ENCODE measurements around the gene NAGK.
"Not testable (repeated sequence)": the region's sequence is repeated elsewhere in the genome, so short reads cannot be mapped to it uniquely, and the experiment has no call there.

Gene NAGK

DNA sequence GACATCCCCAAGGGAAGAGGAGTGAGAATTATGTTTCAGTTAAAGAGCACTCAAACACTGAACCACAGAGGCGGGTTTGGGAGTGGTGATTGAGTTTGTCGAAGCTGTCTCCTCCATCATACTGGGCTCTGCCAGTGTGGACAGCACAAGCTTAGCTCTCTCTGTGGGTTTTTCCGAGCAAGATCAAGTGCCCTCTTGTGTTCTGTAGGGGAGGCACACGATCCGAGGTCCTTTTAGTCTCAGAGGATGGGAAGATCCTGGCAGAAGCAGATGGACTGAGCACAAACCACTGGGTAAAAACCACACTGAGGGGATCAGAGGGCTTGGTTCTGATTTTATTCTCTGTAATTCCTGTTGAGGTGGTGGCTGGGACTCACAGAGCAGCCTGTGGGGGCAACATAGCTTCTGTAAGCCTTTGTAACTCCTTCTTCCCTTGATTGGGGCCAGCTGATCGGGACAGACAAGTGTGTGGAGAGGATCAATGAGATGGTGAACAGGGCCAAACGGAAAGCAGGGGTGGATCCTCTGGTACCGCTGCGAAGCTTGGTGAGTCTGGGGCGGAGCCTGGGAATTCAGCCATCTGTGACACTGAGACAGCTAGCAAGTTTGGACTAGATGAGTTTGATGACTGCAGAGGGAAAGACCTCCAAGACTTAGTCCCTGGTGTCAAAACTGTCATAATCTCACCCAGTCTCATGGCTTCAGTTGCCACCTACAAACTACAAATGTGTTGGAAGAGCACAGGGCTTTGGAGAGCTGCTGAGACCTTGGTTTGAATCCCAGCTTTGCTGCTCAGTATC is 2.0 kb downstream of the NAGK start:
- DNase-seq = no peak

DNA sequence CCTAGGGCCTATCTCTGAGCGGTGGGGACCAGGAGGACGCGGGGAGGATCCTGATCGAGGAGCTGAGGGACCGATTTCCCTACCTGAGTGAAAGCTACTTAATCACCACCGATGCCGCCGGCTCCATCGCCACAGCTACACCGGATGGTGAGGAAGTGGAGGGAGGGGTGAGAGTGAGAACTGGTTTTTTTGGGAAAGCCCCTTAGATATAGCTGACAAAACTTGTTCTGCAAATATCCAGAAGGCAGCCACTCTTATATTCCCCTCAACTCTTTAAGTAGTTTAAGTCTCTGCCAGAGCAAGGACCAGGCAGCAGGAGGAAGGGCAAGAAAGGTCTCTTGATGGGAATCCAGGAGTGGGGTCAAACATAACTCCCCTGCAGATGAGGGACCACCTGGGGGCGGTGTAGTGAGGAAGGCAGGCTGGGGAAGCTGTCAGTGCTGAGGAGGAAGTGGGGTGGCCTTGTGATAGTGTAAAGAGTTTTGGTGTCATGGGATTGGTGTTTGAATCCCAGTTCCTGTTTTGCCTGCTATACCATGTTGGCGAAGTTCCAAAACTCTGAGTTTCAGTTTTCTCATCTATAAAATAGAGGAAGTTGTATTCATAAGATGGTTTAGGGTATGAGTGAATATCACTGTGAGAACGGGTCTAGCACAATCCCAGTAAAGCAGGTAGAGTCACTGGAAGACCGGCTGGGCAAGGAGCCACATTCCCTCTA is 3.4 kb downstream of the NAGK start:
- no peak for DNase-seq

DNA sequence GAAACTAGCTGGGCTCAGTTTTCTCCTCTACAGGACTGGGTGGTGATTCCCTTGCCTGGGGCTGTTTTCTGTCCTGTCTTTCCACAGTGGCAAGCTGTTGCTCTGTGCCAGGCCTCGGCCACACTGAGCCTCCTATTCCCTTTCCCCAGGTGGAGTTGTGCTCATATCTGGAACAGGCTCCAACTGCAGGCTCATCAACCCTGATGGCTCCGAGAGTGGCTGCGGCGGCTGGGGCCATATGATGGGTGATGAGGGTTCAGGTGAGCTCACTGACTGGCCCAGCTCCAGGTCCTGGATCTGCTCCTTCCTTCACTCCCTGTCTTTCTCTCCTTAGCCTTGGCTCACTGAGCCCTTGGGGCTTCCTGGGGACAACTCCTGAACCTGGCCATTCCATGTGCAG is 4.0 kb downstream of the NAGK start:
- no peak for DNase-seq

DNA sequence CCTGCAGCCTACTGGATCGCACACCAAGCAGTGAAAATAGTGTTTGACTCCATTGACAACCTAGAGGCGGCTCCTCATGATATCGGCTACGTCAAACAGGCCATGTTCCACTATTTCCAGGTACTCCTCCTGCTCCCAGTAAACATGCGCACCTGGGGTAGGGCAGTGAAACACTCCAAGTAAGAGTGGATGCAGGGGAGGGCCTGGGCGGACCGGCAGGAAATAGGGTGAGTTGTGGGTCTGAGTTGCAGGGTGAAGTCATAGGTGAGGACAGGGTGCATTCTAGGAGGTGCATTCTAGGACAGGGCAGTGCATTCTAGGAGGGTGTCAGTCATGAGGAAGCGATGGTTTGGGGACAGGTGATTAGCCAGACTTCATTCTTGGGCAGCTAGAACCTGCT is 5.0 kb downstream of the NAGK start:
- DNase-seq = no peak

DNA sequence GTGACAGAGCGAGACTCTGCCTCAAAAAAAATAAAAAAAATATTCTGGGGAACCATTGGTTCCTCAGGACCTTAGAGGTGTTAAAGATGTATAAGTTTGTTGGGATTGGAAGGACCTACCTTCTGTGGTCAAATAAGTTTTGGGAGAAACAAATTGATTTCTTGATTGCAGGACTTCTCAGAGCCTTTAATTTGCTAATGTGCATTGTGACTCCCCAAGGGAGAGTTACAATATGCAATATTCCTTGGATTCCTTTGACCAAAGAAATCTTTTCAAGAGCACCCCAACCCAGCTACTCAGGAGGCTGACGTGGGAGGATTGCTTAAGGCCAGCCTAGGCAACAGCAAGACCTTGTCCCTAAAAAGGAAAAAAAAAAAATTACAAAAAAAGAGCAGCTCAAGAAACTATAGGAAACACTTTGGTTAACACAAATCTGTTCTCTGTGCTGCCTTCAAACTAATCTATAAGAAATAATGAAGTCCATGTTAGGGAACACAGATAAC is 6.5 kb downstream of the NAGK start:
- no peak for DNase-seq

DNA sequence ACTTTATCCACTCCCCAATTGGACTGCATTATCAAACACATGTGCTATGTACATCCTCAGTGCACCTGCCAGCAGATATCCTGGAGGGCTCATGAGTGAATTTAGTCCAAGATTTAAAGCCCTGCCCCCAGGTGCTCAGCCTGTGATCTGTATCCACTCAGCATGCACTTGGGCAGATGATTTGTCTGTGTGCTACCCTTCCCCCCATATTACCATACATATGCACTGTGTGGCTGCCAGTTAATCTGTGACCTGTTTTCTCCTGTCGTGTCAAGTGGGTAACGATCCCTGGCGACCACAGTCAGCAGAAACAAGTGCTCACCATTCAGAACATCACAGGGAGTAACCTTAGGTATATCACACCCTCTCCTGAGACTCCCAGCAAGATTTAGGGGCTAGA is 10.2 kb downstream of the NAGK start:
- DNase-seq = peak; percentile 25

DNA sequence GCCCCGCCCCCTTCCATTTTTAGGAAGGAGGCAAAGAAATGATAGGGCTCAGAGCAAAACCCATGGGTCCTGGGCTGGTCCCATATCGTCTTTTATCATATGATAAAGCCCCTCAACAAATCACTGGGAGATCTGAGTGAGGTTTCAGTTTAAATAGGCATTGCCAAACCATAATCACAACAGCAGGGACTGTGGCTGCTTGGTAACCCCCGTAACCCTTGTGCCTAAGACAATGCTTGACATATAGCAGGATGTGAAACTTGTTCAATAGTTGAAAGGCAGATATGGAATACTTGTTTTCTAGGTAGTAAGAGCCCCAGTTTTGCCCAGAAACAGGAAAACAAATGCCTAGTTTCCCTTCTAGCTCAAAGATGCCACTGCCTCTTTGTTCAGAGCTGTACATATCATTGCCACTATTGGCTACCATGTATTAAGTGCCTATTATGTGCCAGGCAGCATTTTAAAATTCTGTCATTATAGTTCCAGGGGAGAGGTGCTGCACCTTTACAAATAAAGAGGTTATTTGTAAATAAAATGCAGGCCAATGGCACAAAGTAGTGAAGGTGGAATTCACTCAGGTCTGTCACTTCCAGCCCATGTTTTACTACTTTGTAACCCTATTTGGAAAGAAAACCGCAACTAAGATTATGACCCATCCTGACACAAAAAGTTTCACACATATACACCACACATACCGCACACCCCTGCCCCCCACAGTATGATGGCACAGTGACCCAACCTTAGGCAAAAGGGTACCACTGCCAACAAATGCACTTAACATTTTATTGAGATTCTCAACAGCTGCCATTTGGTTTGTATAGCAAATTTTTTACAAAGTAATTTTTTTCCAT is 14.2 kb downstream of the NAGK start:
- no peak for DNase-seq

DNA sequence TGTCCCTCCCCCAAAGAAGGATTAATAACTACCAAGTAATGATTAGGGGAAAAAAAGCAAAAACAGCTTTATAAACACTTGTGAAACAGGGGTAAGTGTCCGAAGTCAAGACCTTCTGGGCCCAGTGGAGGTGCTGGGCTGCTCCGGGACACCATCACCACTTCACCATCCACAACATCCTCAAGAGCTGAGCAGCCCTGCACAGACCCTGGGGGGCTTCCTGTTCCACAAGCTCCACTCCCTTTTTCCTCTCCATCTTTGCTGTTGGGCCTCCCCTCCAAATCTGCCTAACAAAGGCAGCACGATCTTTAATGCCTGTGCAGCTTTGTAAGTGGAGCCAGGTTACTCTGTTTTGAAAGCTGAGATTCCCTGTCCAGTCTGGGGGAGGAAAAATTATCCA is 14.8 kb downstream of the NAGK start:
- not testable (repeated sequence) for DNase-seq

DNA sequence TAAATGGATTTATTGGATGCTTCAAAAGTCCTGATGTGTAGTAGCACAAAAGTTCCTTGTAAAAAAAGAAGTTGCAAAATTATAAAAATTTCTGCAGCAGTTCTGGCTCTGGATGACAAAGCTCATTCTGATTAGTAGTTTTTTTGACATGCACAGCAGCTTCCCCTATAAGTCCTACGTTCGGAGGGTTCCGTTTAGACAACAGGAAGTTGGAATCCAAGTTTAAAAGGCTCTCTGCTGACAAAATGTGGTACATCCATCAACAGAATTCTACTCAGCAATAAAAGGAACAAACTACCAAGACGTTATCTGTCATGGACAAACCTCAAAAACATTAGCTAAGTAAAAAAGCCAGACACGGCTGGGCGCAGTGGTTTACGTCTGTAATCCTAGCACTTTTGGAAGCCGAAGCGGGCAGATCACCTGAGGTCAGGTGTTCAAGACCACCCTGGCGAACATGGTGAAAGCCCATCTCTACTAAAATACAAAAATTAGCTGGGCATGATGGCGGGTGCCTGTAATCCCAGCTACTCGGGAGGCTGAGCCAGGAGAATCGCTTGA is 15.4 kb downstream of the NAGK start:
- not testable (repeated sequence) for DNase-seq

DNA sequence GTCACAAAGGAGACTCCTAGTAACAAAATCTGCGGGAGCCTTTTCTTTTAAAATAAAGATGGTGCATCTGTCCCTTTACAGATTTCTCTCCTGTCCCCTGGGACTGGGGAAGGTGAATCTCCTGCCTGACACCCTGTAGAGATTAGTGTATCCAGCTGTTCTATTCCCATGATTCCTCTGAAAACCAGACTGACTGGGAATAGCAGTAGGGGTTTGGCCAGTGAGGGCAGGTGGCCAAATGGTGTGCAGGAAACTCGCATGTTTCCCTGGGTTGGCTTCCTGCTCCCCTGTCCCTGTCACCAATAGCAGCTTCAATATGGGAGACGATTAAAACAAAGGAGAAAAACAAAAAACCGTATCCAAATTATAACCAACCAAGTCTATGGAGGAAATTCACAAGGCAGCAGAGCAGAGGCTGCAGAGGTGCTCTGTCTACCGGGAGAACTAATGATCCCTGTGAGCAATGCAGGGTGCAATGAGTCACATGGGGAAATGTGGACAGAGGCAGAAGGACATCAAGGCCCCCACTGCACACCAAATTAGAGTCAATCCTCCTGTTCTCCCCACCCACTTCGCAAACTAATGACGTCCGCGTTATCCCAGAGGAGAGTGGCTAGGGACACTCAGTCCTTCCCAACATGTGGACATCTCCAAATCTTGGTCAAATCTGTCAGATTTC is 17.0 kb downstream of the NAGK start:
- not testable (repeated sequence) for DNase-seq

DNA sequence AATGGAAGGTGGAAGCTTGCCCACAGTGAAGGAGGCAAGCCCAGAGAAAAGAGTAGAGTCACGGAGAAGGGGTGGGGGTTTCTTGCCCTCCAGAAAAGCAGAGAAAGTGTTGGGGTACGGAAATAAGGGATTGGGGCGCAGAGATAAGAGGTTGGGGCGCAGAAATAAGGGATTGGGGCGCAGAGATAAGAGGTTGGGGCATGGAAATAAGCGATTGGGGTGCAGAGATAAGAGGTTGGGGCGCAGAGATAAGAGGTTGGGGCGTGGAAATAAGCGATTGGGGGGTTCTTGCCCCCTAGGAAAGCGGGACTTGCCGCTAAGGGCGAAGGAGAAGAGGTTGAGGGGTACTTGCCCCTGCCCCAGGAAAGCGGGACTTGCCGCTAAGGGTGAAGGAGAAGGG is 21.0 kb downstream of the NAGK start:
- not testable (repeated sequence) for DNase-seq

DNA sequence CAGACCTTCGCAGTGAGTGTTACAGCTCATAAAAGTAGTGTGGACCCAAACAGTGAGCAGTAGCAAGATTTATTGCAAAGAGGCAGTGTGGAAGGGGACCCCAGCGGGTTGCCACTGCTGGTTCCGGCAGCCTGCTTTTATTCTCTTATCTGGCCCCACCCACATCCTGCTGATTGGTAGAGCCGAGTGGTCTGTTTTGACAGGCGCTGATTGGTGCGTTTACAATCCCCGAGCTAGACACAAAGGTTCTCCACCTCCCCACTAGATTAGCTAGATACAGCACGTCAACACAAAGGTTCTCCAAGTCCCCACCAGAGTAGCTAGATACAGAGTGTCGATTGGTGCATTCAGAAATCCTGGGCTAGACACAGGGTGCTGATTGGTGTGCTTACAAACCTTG is 23.4 kb downstream of the NAGK start:
- DNase-seq = not testable (repeated sequence)

DNA sequence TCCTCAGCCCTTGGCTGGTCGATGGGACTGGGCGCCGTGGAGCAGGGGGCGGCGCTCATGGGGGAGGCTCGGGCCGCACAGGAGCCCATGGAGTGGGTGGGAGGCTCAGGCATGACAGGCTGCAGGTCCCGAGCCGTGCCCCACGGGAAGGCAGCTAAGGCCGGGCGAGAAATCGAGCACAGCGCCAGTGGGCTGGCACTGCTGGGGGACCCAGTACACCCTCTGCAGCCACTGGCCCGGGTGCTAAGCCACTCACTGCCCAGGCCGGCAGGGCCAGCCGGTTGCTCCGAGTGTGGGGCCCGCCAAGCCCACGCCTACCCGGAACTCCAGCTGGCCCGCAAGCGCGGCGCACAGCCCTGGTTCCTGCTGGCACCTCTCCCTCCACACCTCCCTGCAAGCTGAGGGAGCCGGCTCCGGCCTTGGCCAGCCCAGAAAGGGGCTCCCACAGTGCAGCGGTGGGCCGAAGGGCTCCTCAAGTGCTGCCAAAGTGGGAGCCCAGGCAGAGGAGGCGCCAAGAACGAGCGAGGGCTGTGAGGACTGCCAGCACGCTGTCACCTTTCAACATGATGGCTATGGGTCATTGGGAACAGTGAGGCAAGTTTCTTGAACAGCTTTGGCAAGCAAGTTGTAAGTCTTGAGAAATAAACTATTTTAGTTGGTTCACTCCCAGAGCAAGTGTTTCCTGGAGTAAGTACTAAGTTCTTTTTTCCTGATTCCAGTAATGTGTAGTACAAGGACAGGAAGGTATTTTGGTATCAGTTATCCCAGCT is 24.2 kb downstream of the NAGK start:
- DNase-seq = not testable (repeated sequence)

DNA sequence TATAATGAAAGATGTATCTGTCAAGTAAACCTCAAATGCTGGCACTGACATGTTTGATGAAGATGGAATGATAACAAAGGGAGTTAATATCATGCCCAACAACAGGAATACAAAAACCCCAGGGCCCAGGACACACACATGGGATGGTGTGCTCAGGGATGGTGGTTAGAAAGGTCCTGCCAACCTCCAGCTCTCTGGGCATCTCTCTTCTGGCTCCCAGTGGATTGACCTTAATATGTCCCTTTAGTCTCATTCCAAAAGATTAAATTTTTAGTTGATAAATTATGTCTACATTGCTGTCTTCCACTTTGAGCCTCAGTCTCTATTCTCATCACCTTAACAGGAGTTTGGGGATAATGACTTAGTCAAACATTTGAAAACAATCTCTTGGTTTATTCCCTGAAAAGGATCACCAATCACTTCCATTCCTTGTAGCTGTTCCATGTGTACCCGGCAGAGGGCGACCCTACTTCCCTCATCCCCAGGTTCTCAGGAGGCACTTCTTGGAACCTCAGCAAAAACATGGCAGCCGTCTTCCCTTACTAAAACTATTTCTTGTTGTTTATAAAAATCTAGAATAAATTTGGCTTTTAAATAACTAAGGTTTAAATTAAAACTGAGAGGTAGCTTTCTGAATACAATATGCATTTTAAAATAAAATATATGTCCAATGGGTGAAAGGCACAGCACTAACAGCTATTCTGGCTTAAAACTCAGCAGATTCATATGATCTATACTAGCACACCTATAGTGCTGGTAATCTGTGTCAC is 31.9 kb downstream of the NAGK start:
- DNase-seq = peak; percentile 66

DNA sequence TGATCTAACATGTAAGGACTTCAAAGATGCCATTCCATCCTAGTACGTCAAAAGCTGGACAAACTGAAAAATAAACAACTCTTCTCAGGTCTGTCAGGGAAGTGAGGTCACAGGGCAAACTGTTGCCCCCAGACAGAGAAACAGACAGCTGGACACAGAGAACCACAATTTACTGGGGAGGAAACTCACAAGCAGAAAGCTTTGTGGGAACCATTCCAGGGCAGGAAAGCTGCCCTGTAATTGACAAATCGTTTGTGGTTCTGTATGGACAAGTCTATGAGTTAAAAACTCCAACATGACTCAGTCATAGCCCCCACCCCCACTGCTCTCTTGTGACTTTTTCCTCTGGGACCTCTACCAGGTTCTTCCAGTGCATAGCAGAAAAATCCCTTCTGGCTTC is 33.2 kb downstream of the NAGK start:
- no peak for DNase-seq

DNA sequence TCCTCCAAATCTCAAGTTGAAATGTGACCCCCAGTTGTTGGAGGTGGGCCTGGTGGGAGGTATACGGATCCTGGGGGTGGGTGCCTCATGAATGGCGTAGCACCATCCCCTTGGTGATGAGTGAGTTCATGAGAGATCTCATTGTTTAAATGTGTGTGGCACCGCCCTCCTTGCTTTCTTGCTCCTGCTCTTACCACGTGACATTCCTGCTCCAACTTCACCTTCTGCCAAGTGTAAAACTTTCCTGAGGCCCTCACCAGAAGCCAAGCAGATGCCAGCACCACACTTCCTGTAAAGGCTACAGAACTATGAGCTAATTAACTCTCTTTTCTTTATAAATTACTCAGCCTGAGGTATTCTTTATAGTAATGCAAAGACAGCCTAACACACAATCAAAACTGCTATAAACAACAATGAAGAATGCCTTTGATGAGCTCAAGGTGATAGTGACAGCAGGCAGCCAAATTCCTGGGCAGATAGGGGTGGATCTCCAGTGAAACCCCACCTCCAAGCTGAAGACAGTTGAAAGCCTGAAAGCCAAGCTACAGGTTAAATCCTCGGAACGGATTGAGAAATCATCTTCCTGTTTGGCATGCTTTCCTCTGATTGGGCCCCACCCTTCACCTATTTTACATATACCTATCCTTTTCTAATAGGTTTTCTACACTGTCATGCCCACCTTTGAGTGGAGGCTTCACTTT is 34.7 kb downstream of the NAGK start:
- DNase-seq = no peak

DNA sequence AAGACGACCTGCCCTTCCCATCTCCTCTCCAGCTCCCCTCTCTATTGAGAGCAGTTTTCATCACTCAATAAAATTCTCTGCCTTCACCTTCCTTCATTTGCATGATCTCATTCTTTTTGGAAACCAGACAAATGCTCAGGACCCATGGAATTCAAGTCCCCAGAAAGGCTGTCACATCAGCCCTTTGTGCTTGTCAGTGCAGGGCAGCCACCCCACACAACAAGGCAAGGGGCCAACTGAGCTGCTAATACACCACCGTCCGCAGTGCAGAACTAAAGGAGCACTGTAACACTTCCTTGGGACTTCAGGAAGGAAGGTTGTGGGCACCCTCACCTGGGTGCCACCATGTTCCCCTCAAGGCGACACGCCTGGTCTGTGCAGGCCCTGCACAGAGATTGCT is 35.4 kb downstream of the NAGK start:
- DNase-seq = no peak

DNA sequence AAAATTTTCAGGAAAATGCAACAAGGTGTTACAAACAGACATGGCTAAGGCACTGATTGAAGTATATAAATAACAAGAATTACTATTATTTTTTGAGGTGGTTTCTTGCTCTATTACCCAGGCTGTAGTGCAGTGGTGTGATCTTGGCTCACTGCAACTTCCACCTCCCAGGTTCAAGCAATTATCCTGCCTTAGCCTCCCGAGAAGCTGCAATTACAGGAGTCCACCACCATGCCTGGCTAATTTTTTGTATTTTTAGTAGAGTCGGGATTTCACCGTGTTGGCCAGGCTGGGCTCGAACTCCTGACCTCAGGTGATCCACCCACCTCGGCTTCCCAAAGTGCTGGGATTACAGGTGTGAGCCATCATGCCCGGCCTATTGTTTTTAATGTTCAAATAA is 38.0 kb downstream of the NAGK start:
- not testable (repeated sequence) for DNase-seq

DNA sequence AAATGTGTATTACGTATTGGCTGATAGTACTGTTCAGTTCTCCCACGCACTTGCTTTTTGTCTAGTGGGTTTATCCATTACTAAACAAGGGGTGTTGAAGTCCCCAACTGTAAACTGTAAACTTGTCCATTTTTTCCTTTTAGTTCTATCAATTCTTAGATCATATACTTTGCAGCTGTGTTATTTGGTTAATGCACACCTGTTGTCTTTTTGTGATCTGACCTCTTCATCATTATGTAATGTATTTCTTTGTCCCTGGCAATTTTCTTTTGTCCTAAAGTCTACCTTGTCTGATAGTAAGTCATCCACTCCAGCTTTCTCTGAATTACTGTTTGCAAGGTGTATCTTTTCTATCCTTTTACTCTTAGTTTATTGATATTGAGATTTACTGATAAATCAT is 39.6 kb downstream of the NAGK start:
- DNase-seq = no peak

DNA sequence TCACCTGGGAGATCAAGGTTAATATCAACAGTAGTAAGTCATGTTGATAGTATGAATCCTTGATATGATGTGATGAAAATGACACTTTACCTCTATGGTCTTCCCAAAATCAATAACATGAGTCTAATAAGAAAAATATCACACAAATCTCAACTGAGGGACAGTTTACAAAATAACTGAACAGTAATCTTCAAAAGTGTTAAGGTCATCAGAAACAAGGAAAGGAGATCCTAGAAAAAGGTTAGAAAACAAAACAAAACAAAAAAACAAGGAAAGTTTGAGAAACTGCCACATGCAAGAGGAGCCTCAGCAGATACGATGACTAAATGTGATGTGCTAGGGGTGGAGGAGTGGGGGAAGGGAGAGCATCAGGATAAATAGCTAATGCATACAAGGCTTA is 45.4 kb downstream of the NAGK start:
- no peak for DNase-seq

Data from NCI-H1105 treated with DMSO at 0.1 percent for 48 hours (cell line).